AG09309 (cell line): ENCODE results near the gene MCC.

Experiments used
- DNase-seq: peaks from one replicate; pipeline ENCODE4 v3.0.0-alpha.2; 2010; ENCODE audit warnings: low read depth
- H3K4me3 ChIP-seq: 2 replicates; pipeline ENCODE4 v1.5.1; 2011; ENCODE audit warnings: mild to moderate bottlenecking, low read depth, low read length, moderate library complexity; ENCODE audit not compliant: control insufficient read depth
- CTCF ChIP-seq: IDR thresholded peaks from 2 replicates; pipeline ENCODE4 v1.5.1; 2011; ENCODE audit warnings: mild to moderate bottlenecking, low read depth, low read length, inconsistent platforms; ENCODE audit not compliant: insufficient read depth, control insufficient read depth; ENCODE audit errors: missing control alignments

The MCC gene

GRCh38 chr5:113512341-113512740 lies 24.1 kb upstream of the MCC start:
- no peak for TF ChIP-seq CTCF
- no peak overlapping the region for H3K4me3 ChIP-seq
- no peak for DNase-seq

- peak; percentile 40 for TF ChIP-seq CTCF
- H3K4me3 ChIP-seq, result no peak overlapping the region
- DNase-seq, result no peak
Observed at GRCh38 chr5:113510836-113511451, 22.7 kb upstream of the MCC start.

- DNase-seq, result no peak
- no peak for TF ChIP-seq CTCF
- H3K4me3 ChIP-seq, result no peak overlapping the region
Observed at GRCh38 chr5:113508756-113509155, 20.5 kb upstream of the MCC start.

GRCh38 chr5:113507601-113508000 lies 19.3 kb upstream of the MCC start:
- no peak for DNase-seq
- no peak overlapping the region for H3K4me3 ChIP-seq
- TF ChIP-seq CTCF, result no peak

GRCh38 chr5:113505181-113505580 lies 16.9 kb upstream of the MCC start:
- no peak for TF ChIP-seq CTCF
- no peak for DNase-seq
- H3K4me3 ChIP-seq, result no peak overlapping the region

- no peak for DNase-seq
- TF ChIP-seq CTCF, result no peak
- H3K4me3 ChIP-seq, result no peak overlapping the region
Observed at GRCh38 chr5:113503146-113503545, 14.9 kb upstream of the MCC start.

- DNase-seq, result no peak
- H3K4me3 ChIP-seq, result no peak overlapping the region
- no peak for TF ChIP-seq CTCF
Observed at GRCh38 chr5:113502073-113502472, 13.8 kb upstream of the MCC start.
